ENCODE results near the gene RABGAP1.

RABGAP1 gene

GRCh38 chr9:122944960-122945888 lies 4.4 kb downstream of the RABGAP1 start:
- peak; percentile 30 for DNase-seq

- no peak for DNase-seq
Observed at GRCh38 chr9:122946461-122947005, 5.7 kb downstream of the RABGAP1 start.

- DNase-seq, result no peak
Observed at GRCh38 chr9:122948313-122948712, 7.5 kb downstream of the RABGAP1 start.

GRCh38 chr9:122949696-122950095 lies 8.9 kb downstream of the RABGAP1 start:
- peak; percentile 33 for DNase-seq

- DNase-seq, result no peak
Observed at GRCh38 chr9:122950263-122950662, 9.4 kb downstream of the RABGAP1 start.

GRCh38 chr9:122951056-122951455 lies 10.2 kb downstream of the RABGAP1 start:
- no peak for DNase-seq

GRCh38 chr9:122954253-122954691 lies 13.5 kb downstream of the RABGAP1 start:
- peak; percentile 36 for DNase-seq

GRCh38 chr9:122955961-122956360 lies 15.1 kb downstream of the RABGAP1 start:
- no peak for DNase-seq

GRCh38 chr9:122961139-122961538 lies 20.3 kb downstream of the RABGAP1 start:
- no peak for DNase-seq

- no peak for DNase-seq
Observed at GRCh38 chr9:122975196-122975595, 34.4 kb downstream of the RABGAP1 start.

GRCh38 chr9:122978601-122979000 lies 37.8 kb downstream of the RABGAP1 start:
- no peak for DNase-seq

- no peak for DNase-seq
Observed at GRCh38 chr9:122986010-122986409, 45.2 kb downstream of the RABGAP1 start.

GRCh38 chr9:122988141-122988540 lies 47.3 kb downstream of the RABGAP1 start:
- DNase-seq, result no peak

GRCh38 chr9:122988920-122989621 lies 48.3 kb downstream of the RABGAP1 start:
- no peak for DNase-seq

GRCh38 chr9:122991370-122991830 lies 50.6 kb downstream of the RABGAP1 start:
- peak; percentile 93 for DNase-seq

GRCh38 chr9:122996586-122996985 lies 55.8 kb downstream of the RABGAP1 start:
- no peak for DNase-seq

- no peak for DNase-seq
Observed at GRCh38 chr9:122998448-122998847, 57.6 kb downstream of the RABGAP1 start.

- DNase-seq, result no peak
Observed at GRCh38 chr9:123000371-123001068, 59.7 kb downstream of the RABGAP1 start.

- DNase-seq, result peak; percentile 89
Observed at GRCh38 chr9:123002754-123003153, 61.9 kb downstream of the RABGAP1 start.

- DNase-seq, result peak; percentile 57
Observed at GRCh38 chr9:123003466-123003865, 62.6 kb downstream of the RABGAP1 start.

- DNase-seq, result peak; percentile 14
Observed at GRCh38 chr9:123005964-123006363, 65.1 kb downstream of the RABGAP1 start.

GRCh38 chr9:123007269-123007668 lies 66.4 kb downstream of the RABGAP1 start:
- DNase-seq, result no peak

GRCh38 chr9:123008909-123009308 lies 68.1 kb downstream of the RABGAP1 start:
- DNase-seq, result no peak

Data from fibroblast of skin of scalp (primary cell).